Cardiac muscle cell (in vitro differentiated cells and primary cell): ENCODE results near the gene PAQR7. TPM values are rescaled to one million over a fixed set of nuclear protein-coding genes. Genes with fewer than 3 reads are reported as not detected.

Experiments
- DNase-seq, 2 donors: peaks; one replicate each; pipeline versions ENCODE4 v3.0.0 to v3.0.0-alpha.2; 2010 to 2017; ENCODE audit warnings: low read depth in 1 of 2, low spot score in 1 of 2
- H3K27ac ChIP-seq: fragments of 200-600 bp; sonication (generic); 2 replicates; pipeline ENCODE4 v1.5.1; 2016
- H3K27me3 ChIP-seq: fragments of 200-600 bp; sonication (generic); 2 replicates; pipeline ENCODE4 v1.6.0; 2016; ENCODE audit warnings: control low read depth
- H3K36me3 ChIP-seq: fragments of 200-600 bp; sonication (generic); 2 replicates; pipeline ENCODE4 v1.5.1; 2016; ENCODE audit warnings: control low read depth
- H3K4me1 ChIP-seq: fragments of 200-600 bp; sonication (generic); 2 replicates; pipeline ENCODE4 v1.8.1; 2017; ENCODE audit warnings: low read depth, mild to moderate bottlenecking, mixed run types
- H3K4me3 ChIP-seq: fragments of 200-600 bp; sonication (generic); 2 replicates; pipeline ENCODE4 v1.5.1; 2016; ENCODE audit warnings: mild to moderate bottlenecking
- H3K9me3 ChIP-seq: fragments of 200-600 bp; sonication (generic); 2 replicates; pipeline ENCODE4 v1.5.1; 2017; ENCODE audit warnings: low read depth, mild to moderate bottlenecking, control low read depth
- polyA plus RNA-seq: library from polyadenylated mRNA; unstranded; fragments of >200 nt; fragmentation: Nextera tagmentation; extraction: Ambion mirVana; gene quantifications from 2 replicates; pipeline ENCODE4 v1.2.1, GENCODE V29; 2016
- total RNA-seq: library from RNA; depleted of rRNA; stranded (reverse); fragments of >200 nt; gene quantifications from 2 replicates; pipeline ENCODE4 v1.2.3, GENCODE V29; 2016
- TF ChIP-seq, protein P1 (sequence below): IDR thresholded peaks from 2 replicates; pipeline ENCODE4 v1.5.1; 2012; ENCODE audit warnings: low read depth, mild to moderate bottlenecking, low read length

Gene PAQR7
- total and polyA plus RNA-seq, 2 experiments from 2014 or later: 3.1 to 12.5 TPM

DNA sequence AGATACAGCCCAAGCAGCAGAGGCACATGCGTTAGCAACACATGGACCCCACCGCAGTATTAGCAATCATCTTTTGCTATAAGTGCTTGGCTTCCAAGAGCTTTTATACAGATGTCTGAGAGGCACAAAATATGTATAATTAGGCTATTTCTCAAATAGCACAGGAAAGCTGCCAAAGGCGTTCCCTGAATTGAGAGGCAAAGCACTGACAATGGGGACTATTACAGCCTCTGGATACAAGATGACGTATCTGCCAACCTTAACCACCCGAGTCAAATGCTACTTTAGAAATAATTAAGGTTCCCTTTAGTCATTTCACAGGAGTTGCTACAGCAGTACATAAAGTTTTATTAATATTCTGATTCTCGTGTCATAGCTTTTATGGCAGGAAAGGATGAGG is 24.3 kb upstream of the PAQR7 start:
- DNase-seq: no peak
- Histone ChIP-seq H3K27ac (no peak overlapping the region), H3K4me1 (peaks cover 9% of the 10 kb centered on the region), H3K4me3 (no peak overlapping the region), H3K36me3 (peaks cover 50% of the 10 kb centered on the region), H3K27me3 (no peaks in the 10 kb centered on the region), H3K9me3 (no peaks in the 10 kb centered on the region)
- TF ChIP-seq, protein P1, sequence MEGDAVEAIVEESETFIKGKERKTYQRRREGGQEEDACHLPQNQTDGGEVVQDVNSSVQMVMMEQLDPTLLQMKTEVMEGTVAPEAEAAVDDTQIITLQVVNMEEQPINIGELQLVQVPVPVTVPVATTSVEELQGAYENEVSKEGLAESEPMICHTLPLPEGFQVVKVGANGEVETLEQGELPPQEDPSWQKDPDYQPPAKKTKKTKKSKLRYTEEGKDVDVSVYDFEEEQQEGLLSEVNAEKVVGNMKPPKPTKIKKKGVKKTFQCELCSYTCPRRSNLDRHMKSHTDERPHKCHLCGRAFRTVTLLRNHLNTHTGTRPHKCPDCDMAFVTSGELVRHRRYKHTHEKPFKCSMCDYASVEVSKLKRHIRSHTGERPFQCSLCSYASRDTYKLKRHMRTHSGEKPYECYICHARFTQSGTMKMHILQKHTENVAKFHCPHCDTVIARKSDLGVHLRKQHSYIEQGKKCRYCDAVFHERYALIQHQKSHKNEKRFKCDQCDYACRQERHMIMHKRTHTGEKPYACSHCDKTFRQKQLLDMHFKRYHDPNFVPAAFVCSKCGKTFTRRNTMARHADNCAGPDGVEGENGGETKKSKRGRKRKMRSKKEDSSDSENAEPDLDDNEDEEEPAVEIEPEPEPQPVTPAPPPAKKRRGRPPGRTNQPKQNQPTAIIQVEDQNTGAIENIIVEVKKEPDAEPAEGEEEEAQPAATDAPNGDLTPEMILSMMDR: no peak

DNA sequence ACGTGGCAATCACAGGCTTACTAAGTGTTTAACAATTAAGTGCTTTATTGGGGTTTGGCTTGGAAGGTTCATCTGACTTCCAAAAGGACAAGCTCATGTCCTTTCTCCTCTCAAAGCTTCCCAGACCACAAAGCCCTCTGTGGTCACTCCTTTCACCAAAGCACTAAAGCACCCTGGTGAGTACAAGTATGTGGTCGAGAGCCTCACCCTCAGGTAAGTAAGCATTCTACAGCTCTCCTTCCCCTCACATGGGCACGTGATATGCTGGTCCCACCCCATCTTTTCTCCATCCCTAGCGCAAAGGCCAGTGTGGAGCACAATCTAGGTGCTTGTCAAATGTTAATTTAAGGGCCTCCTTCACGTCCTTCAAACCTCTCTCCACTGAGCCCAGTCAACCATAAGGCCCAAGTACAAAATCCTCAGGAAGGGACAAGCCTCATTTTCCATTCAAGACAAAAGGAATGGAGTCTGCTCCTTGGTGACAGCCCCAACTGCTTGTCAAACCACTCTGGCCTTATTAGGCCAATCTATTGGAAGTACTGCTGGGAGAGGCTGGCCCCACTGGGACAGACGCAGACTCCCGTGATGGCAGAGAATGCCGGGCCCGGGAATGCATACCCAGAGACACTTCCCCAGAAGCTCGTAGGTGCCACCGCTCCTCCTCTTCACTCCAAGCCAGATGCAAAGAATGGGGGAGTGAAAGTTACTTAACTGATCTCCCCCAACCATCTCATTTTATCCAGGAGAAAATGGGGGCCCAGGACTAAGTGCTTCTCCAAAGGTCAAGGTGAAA is 22.9 kb upstream of the PAQR7 start:
- TF ChIP-seq, protein P1: no peak
- Histone ChIP-seq H3K36me3 (peaks cover 46% of the 10 kb centered on the region), H3K27me3 (no peaks in the 10 kb centered on the region), H3K27ac (peak overlapping the region; percentile 8), H3K4me1 (peaks cover 3% of the 10 kb centered on the region), H3K9me3 (no peaks in the 10 kb centered on the region), H3K4me3 (no peak overlapping the region)
- no peak for DNase-seq

DNA sequence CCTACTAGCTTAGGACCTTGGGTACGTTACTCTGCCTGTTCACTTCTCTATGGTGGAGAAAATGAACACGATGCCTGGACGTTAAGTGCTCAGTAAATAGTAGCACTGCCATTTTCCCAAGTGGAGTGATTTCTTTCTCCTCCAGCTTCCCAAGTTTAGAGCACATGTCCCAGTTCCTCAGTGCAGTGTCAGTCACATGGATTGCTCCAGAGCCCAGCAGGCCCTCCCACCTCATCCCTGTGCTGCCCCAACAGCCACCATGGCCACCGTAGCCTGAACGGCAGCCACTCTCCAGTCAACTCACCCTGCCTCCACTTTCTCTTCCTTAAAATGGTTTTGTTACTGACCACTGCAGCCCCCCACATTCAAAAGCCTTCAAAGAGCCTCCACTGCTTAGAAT is 22.2 kb upstream of the PAQR7 start:
- Histone ChIP-seq H3K27ac (no peak overlapping the region), H3K36me3 (peaks cover 40% of the 10 kb centered on the region)

DNA sequence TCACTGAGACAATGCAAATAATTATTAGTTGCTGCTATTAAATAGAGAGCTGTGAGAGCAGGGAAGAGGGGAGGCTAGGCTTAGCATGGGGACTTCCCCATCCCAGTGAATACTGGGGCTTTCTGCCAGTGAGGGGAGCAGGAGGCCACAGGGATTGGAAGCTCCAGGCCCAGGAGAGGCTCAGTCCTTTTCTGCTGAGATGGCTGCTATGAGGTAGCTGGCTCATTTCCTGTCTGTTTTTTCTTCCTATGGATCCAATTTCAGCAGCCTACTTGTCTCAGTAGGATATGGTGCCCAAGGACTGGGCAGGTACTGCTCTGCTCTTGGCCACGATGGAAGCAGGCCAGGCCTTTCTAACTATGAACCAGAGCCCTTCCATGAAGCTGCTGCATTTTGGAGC is 20.8 kb upstream of the PAQR7 start:
- Histone ChIP-seq H3K4me1 (peaks cover 16% of the 10 kb centered on the region), H3K9me3 (no peaks in the 10 kb centered on the region), H3K4me3 (no peak overlapping the region), H3K36me3 (peaks cover 26% of the 10 kb centered on the region), H3K27ac (peak overlapping the region; percentile 63), H3K27me3 (no peaks in the 10 kb centered on the region)
- TF ChIP-seq, protein P1: no peak
- peak in 1 of 2 donors; percentile 33 for DNase-seq

More for the DNA sequence above, 22.2 kb upstream of the PAQR7 start:
- H3K9me3 ChIP-seq: no peaks in the 10 kb centered on the region
- H3K4me3 ChIP-seq: no peak overlapping the region
- H3K4me1 ChIP-seq: peaks cover 6% of the 10 kb centered on the region
- DNase-seq: no peak
- no peaks in the 10 kb centered on the region for H3K27me3 ChIP-seq
- TF ChIP-seq, protein P1: no peak

DNA sequence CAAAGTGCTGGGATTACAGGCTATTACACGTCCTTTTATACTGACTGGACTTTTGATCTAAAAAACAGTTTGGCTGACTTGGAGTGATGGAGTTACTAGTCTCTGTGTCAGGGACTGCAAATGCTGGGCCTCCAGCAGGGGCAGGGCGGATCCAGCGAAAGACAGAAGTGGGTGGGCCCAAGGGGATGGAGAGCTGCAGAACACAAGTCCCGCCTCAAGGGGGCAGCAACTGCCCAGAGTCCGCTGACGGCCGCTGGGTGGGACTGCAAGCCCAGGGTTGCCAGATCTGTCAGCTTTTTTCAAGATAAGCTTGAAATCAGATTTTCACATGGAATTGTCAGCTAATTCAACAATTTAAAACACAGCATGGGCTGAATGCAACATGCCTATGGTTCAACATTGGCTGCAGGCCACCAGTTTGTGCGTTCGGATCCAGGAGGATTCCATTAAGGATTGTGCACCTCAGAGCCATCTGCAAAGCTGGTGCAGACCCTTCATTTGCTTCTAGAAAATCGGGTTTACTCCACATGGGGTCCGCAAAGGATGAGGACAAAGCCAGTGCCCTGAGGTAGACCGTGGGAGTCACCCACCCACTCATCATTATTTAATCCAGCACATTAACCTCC is 20.0 kb upstream of the PAQR7 start:
- H3K9me3 ChIP-seq: no peaks in the 10 kb centered on the region
- H3K27me3 ChIP-seq: no peaks in the 10 kb centered on the region
- TF ChIP-seq, protein P1: peak; percentile 98
- peaks cover 16% of the 10 kb centered on the region for H3K4me1 ChIP-seq
- no peak overlapping the region for H3K4me3 ChIP-seq
- no peak overlapping the region for H3K27ac ChIP-seq
- peak; percentile 92 to 95 for DNase-seq
- peaks cover 18% of the 10 kb centered on the region for H3K36me3 ChIP-seq
